Immature natural killer cell (primary cell): ENCODE results near the gene EGFLAM. TPM values are rescaled to one million over a fixed set of nuclear protein-coding genes. Genes with fewer than 3 reads are reported as not detected.

Experiments used
- DNase-seq, 3 donors: peaks; one replicate each; pipeline ENCODE4 v3.0.0; 2022; ENCODE audit warnings: mixed read lengths in 1 of 3
- H3K27ac Mint-ChIP-seq, 6 donors: one replicate each; pipeline ENCODE4 v1.8.0; 2020; ENCODE audit warnings: mixed read lengths in 6 of 6, mild to moderate bottlenecking in 5 of 6, inconsistent platforms in 4 of 6, moderate library complexity in 3 of 6
- H3K27me3 Mint-ChIP-seq, 3 donors: one replicate each; pipeline ENCODE4 v1.8.0; 2020 to 2021; ENCODE audit warnings: low read depth in 3 of 3, mild to moderate bottlenecking in 3 of 3, mixed read lengths in 3 of 3, moderate library complexity in 3 of 3, inconsistent platforms in 1 of 3
- H3K36me3 Mint-ChIP-seq, 3 donors: one replicate each; pipeline ENCODE4 v1.8.0; 2020; ENCODE audit warnings: mixed read lengths in 3 of 3, inconsistent platforms in 2 of 3, mild to moderate bottlenecking in 2 of 3
- H3K4me1 Mint-ChIP-seq, 2 donors: one replicate each; pipeline ENCODE4 v1.8.0; 2020; ENCODE audit warnings: inconsistent platforms in 2 of 2, mild to moderate bottlenecking in 2 of 2, mixed read lengths in 2 of 2, moderate library complexity in 1 of 2
- H3K4me3 Mint-ChIP-seq, 5 donors: one replicate each; pipeline ENCODE4 v1.8.0; 2020; ENCODE audit warnings: mild to moderate bottlenecking in 5 of 5, mixed read lengths in 5 of 5, inconsistent platforms in 3 of 5, moderate library complexity in 3 of 5
- H3K9me3 Mint-ChIP-seq, 6 donors: one replicate each; pipeline ENCODE4 v1.8.0; 2020; ENCODE audit warnings: mild to moderate bottlenecking in 6 of 6, mixed read lengths in 6 of 6, inconsistent platforms in 4 of 6, moderate library complexity in 3 of 6
- polyA plus RNA-seq, 3 donors: library from polyadenylated mRNA; unstranded; fragments of 300-500 nt; fragmentation: Illumina TruSeq; gene quantifications; one replicate each; pipeline ENCODE4 v1.2.3, GENCODE V29; 2021

The EGFLAM gene
- polyA plus RNA-seq, 3 donors from 2014 or later: not detected

- Mint-ChIP-seq H3K4me1 (peaks cover 0 to 7% of the 10 kb centered on the region in 2 donors), H3K27ac (no peak overlapping the region), H3K36me3 (peaks cover 0 to 3% (median 0%) of the 10 kb centered on the region in 3 donors), H3K4me3 (no peak overlapping the region), H3K9me3 (peaks cover 0 to 1% (median 0%) of the 10 kb centered on the region in 6 donors), H3K27me3 (peaks cover 11 to 28% (median 11%) of the 10 kb centered on the region in 3 donors)
- DNase-seq: no peak
These were observed 207.5 kb downstream of the EGFLAM start for GRCh38 chr5:38465702-38466423.

GRCh38 chr5:38466424-38467189, 208.2 kb downstream of the EGFLAM start:
- Mint-ChIP-seq H3K27ac (no peak overlapping the region), H3K36me3 (peaks cover 0 to 3% (median 0%) of the 10 kb centered on the region in 3 donors), H3K4me1 (peaks cover 0 to 7% of the 10 kb centered on the region in 2 donors), H3K27me3 (peaks cover 10 to 31% (median 11%) of the 10 kb centered on the region in 3 donors), H3K4me3 (no peak overlapping the region), H3K9me3 (peaks cover 0 to 1% (median 0%) of the 10 kb centered on the region in 6 donors)
- DNase-seq: no peak

GRCh38 chr5:38467353-38468040, 209.1 kb downstream of the EGFLAM start:
- H3K9me3 Mint-ChIP-seq: no peaks in the 10 kb centered on the region
- no peak overlapping the region for H3K27ac Mint-ChIP-seq
- H3K27me3 Mint-ChIP-seq: peaks cover 3 to 32% (median 4%) of the 10 kb centered on the region in 3 donors
- H3K4me3 Mint-ChIP-seq: no peak overlapping the region
- DNase-seq: no peak
- H3K36me3 Mint-ChIP-seq: peaks cover 0 to 3% (median 0%) of the 10 kb centered on the region in 3 donors
- peaks cover 0 to 2% of the 10 kb centered on the region in 2 donors for H3K4me1 Mint-ChIP-seq

GRCh38 chr5:38468202-38468673, 209.9 kb downstream of the EGFLAM start:
- no peak for DNase-seq
- Mint-ChIP-seq H3K4me3 (no peak overlapping the region), H3K36me3 (peaks cover 0 to 3% (median 0%) of the 10 kb centered on the region in 3 donors), H3K27ac (no peak overlapping the region), H3K4me1 (no peaks in the 10 kb centered on the region), H3K27me3 (peaks cover 2 to 30% (median 6%) of the 10 kb centered on the region in 3 donors), H3K9me3 (no peaks in the 10 kb centered on the region)

- H3K9me3 Mint-ChIP-seq: no peaks in the 10 kb centered on the region
- peaks cover 2 to 27% (median 2%) of the 10 kb centered on the region in 3 donors for H3K27me3 Mint-ChIP-seq
- H3K4me1 Mint-ChIP-seq: no peaks in the 10 kb centered on the region
- H3K27ac Mint-ChIP-seq: no peak overlapping the region
- no peak overlapping the region for H3K4me3 Mint-ChIP-seq
- DNase-seq: no peak
- H3K36me3 Mint-ChIP-seq: peaks cover 0 to 3% (median 0%) of the 10 kb centered on the region in 3 donors
These were observed 210.8 kb downstream of the EGFLAM start for GRCh38 chr5:38468978-38469706.

- Mint-ChIP-seq H3K4me1 (no peaks in the 10 kb centered on the region), H3K27ac (no peak overlapping the region), H3K36me3 (peaks cover 0 to 3% (median 0%) of the 10 kb centered on the region in 3 donors), H3K4me3 (no peak overlapping the region), H3K27me3 (peaks cover 2 to 33% (median 2%) of the 10 kb centered on the region in 3 donors), H3K9me3 (no peaks in the 10 kb centered on the region)
- DNase-seq: no peak
These were observed 211.4 kb downstream of the EGFLAM start for GRCh38 chr5:38469707-38470267.

GRCh38 chr5:38471709-38472108, 213.3 kb downstream of the EGFLAM start:
- DNase-seq: no peak
- no peaks in the 10 kb centered on the region for H3K9me3 Mint-ChIP-seq
- H3K27me3 Mint-ChIP-seq: peaks cover under 1 to 32% (median 2%) of the 10 kb centered on the region in 3 donors
- H3K27ac Mint-ChIP-seq: no peak overlapping the region
- H3K4me1 Mint-ChIP-seq: no peaks in the 10 kb centered on the region
- H3K4me3 Mint-ChIP-seq: no peak overlapping the region
- peaks cover 0 to 3% (median 0%) of the 10 kb centered on the region in 3 donors for H3K36me3 Mint-ChIP-seq

GRCh38 chr5:38472541-38472940, 214.2 kb downstream of the EGFLAM start:
- H3K4me1 Mint-ChIP-seq: no peaks in the 10 kb centered on the region
- H3K27me3 Mint-ChIP-seq: peaks cover 0 to 30% (median 2%) of the 10 kb centered on the region in 3 donors
- DNase-seq: no peak
- peaks cover 0 to 3% (median 0%) of the 10 kb centered on the region in 3 donors for H3K36me3 Mint-ChIP-seq
- no peaks in the 10 kb centered on the region for H3K9me3 Mint-ChIP-seq
- H3K4me3 Mint-ChIP-seq: no peak overlapping the region
- H3K27ac Mint-ChIP-seq: no peak overlapping the region

- H3K27me3 Mint-ChIP-seq: peaks cover 0 to 32% (median 2%) of the 10 kb centered on the region in 3 donors
- DNase-seq: no peak
- H3K27ac Mint-ChIP-seq: no peak overlapping the region
- no peaks in the 10 kb centered on the region for H3K4me1 Mint-ChIP-seq
- peaks cover 0 to 3% (median 0%) of the 10 kb centered on the region in 3 donors for H3K36me3 Mint-ChIP-seq
- H3K9me3 Mint-ChIP-seq: no peaks in the 10 kb centered on the region
- H3K4me3 Mint-ChIP-seq: no peak overlapping the region
These were observed 214.6 kb downstream of the EGFLAM start for GRCh38 chr5:38473008-38473407.

GRCh38 chr5:38478166-38478565, 219.8 kb downstream of the EGFLAM start:
- Mint-ChIP-seq H3K4me1 (no peaks in the 10 kb centered on the region), H3K4me3 (no peak overlapping the region), H3K27me3 (peaks cover 4 to 19% (median 5%) of the 10 kb centered on the region in 3 donors), H3K36me3 (no peaks in the 10 kb centered on the region), H3K9me3 (no peaks in the 10 kb centered on the region), H3K27ac (no peak overlapping the region)
- no peak for DNase-seq

GRCh38 chr5:38478878-38479277, 220.5 kb downstream of the EGFLAM start:
- H3K9me3 Mint-ChIP-seq: no peaks in the 10 kb centered on the region
- H3K4me1 Mint-ChIP-seq: no peaks in the 10 kb centered on the region
- H3K27me3 Mint-ChIP-seq: peaks cover 3 to 18% (median 7%) of the 10 kb centered on the region in 3 donors
- no peak for DNase-seq
- no peaks in the 10 kb centered on the region for H3K36me3 Mint-ChIP-seq
- H3K4me3 Mint-ChIP-seq: no peak overlapping the region
- no peak overlapping the region for H3K27ac Mint-ChIP-seq

- H3K4me3 Mint-ChIP-seq: no peak overlapping the region
- DNase-seq: no peak
- no peaks in the 10 kb centered on the region for H3K4me1 Mint-ChIP-seq
- peaks cover 3 to 14% (median 9%) of the 10 kb centered on the region in 3 donors for H3K27me3 Mint-ChIP-seq
- no peak overlapping the region for H3K27ac Mint-ChIP-seq
- no peaks in the 10 kb centered on the region for H3K36me3 Mint-ChIP-seq
- no peaks in the 10 kb centered on the region for H3K9me3 Mint-ChIP-seq
These were observed 221.1 kb downstream of the EGFLAM start for GRCh38 chr5:38479315-38479904.
